ENCODE data around the gene DIRAS1. TPM values are rescaled to one million over a fixed set of nuclear protein-coding genes. Genes with fewer than 3 reads are reported as not detected.

Gene DIRAS1, protein sequence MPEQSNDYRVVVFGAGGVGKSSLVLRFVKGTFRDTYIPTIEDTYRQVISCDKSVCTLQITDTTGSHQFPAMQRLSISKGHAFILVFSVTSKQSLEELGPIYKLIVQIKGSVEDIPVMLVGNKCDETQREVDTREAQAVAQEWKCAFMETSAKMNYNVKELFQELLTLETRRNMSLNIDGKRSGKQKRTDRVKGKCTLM
- total RNA-seq: under 0.01 TPM in 2 replicates

DNA sequence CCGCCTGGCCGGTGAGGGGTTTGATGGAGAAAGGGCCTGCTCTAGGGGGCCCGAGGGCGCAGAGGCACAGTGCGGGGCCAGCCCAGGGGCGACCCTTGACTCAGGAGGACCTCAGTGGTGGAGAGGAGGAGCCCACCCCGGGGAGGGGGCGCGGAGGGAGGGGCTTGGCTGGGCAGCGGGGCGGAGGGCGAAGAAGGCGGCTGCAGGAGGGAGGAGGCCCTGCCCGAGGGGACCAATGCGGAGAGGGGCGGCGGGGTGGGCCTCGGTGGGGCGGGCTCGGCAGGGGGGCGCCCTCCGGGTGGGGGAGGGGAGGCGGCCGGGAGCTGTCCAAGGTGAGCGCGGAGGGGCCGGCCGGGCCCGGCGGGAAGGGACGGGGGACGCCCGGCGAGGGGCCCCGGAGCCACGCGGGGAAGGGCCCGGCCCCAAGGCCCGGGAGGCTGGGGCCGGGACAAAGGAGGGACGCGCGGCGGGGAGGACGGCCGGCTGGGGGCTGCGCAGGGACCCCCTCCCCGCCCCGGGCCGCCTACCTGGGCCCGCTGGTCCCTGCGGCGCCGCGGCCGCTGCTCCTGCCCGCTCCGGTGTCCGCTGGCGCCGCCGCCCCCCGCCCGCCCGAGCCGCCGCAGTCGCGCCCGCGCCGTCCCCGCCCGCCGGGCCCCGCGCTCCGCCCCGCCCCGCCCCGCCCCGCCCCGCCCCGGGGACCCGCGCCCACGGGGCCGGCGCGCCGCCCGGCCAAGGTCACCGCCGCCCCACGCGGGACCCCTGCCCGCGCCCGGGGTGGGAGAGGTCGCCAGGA is at the start of gene DIRAS1:
DIRAS1 (minus strand) TSS at position 596 of the 793 bp plus-strand sequence. CDS start 3,566 bp downstream, outside the sequence.

DNA sequence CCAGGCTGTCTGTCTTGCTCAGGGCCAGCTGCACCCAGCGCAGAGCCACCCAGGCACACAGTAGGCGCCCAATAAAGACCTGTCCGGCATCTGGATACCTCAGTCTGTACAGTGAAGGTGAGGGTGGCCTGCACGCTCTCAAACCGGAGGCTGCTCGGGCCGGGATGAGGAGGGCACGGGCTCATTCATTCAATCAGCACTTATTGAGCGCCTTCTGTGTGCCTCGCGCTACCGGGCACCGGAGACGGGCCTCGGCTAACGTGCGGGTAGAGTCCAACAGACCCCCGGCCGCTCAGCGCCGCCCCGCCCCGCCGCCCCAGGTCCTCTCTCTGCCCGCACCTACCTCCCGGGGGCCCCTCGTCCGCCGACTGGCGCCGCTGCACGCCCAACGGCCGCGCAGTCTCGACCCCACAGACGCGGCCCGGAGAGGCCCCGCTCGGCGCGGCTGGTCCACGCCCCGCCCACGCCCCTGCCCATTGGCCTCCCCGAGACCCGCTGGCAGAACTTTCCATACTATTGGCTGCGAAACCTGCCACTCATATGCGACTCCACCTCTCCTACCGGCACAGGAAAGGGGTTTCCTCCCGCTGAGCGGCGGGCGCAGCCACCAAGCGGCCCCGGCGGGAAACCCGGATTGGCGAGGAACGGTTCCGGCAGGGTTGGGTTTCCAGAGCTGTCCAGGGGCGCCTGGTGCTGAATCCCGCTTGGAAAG is 18.6 kb upstream of the DIRAS1 start, which contains the start of gene SLC39A3:
SLC39A3 (minus strand) TSS at position 416 of the 712 bp plus-strand sequence. CDS start 2,760 bp downstream, outside the sequence.

DNA sequence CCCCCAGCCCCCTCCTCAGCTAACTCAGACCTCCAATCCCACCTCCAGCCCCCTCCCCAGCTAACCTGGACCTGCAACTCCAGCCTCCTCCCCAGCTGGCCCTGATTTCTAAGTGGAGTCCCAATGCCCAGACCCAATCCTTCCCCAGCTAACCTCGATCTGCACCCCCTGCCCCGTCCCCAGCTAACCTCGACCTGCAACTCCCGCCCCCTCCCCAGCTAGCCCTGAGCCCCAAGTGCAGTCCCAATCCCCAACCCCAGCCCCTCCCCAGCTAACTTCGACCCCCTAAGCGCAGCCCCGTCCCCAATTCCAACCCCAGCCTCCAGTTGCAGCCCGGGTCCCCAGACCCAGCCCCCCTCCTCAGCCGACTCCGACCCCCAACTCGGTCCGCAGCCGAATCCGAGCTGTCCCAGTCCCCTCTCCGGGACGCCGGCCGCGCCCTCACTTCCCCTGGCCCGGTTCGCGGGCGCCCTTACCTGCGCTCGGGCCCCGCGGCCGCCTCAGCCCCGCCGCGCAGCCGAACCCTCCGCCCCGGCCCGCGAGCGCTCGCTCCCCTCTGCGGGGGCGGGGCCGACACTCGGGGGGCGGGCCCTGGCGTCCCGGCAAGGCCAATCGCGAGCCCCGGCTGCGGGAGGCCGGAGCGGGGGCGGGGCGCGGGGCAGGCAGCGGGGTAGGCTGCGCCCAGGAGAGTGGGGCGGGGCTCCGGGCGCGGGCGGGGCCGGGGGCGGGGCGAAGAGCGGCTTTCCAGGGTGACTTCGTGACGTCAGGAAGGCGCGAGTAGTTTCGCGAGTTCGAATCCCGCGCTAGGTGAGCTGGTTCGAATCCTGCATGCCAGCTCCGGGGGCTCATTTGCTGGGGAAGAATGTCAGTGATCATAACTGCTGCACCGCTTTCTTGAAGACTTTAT is 18.7 kb downstream of the DIRAS1 start, which contains the start of gene GNG7:
GNG7 (minus strand) TSS at position 525 of the 907 bp plus-strand sequence. CDS start 182,006 bp downstream, outside the sequence.

Other genes starting within 250 kb of the DIRAS1 start
- gene GADD45B, start 245.2 kb downstream of the DIRAS1 start, total RNA-seq: 12.8 and 29.6 TPM in 2 replicates
- gene GNG7, start 18.7 kb downstream of the DIRAS1 start, total RNA-seq: under 0.01 TPM in 1 of 2 replicates, not detected in the other
- gene SLC39A3, start 18.6 kb upstream of the DIRAS1 start, total RNA-seq: 26.4 and 45.8 TPM in 2 replicates
- gene SGTA, start 61.9 kb upstream of the DIRAS1 start, total RNA-seq: 30.9 and 34.0 TPM in 2 replicates
- gene THOP1, start 64.1 kb upstream of the DIRAS1 start, total RNA-seq: 55.4 and 80.2 TPM in 2 replicates
- gene ZNF554, start 98.5 kb upstream of the DIRAS1 start, total RNA-seq: 3.6 and 4.0 TPM in 2 replicates
- gene ZNF555, start 120.1 kb upstream of the DIRAS1 start, total RNA-seq: 3.6 and 5.1 TPM in 2 replicates
- 0.24 and 1.3 TPM in 2 replicates for gene ZNF556, start 146.0 kb upstream of the DIRAS1 start, total RNA-seq
- gene ZNF57, start 179.6 kb upstream of the DIRAS1 start, total RNA-seq: 9.6 and 12.6 TPM in 2 replicates
- gene ZNF77, start 223.6 kb upstream of the DIRAS1 start, total RNA-seq: 4.0 and 4.3 TPM in 2 replicates